ENCODE data around the gene ANKH.

DNA sequence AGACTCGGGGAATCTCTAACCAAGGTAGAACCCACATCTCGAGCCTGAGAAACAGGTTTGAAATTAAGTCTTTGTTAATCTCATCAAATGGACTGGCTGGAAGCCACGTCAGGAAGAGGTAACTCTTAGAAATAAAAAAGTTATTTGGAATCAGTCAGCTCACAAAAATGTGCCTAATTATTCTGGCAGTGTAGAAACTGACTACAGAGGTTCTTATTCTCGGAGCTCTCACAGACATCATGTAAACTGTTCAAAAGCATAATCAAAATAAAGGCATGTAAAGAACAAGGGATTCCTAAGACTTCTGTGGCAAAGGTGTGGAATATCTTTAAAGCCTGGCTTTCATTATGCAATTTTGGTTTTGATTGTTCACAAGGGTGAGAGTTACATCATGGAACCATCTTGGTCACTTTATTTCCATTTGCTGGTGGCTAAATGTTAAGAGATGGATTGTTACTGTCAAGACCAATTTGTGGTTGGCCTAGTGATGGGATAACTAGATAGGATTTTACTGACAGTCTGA is 121.9 kb downstream of the ANKH start:
- TF ChIP-seq, protein P1, sequence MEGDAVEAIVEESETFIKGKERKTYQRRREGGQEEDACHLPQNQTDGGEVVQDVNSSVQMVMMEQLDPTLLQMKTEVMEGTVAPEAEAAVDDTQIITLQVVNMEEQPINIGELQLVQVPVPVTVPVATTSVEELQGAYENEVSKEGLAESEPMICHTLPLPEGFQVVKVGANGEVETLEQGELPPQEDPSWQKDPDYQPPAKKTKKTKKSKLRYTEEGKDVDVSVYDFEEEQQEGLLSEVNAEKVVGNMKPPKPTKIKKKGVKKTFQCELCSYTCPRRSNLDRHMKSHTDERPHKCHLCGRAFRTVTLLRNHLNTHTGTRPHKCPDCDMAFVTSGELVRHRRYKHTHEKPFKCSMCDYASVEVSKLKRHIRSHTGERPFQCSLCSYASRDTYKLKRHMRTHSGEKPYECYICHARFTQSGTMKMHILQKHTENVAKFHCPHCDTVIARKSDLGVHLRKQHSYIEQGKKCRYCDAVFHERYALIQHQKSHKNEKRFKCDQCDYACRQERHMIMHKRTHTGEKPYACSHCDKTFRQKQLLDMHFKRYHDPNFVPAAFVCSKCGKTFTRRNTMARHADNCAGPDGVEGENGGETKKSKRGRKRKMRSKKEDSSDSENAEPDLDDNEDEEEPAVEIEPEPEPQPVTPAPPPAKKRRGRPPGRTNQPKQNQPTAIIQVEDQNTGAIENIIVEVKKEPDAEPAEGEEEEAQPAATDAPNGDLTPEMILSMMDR (IDR thresholded peaks at IDR 0.05; ENCODE audit: poor library complexity, severe bottlenecking), result no peak
- TF ChIP-seq POLR2AphosphoS5 (IDR thresholded peaks at IDR 0.05) (no peak), RAD21 (conservative IDR thresholded peaks at IDR 0.05) (no peak), TAF1 (IDR thresholded peaks at IDR 0.05; ENCODE audit: low read depth) (no peak), EZH2 (IDR thresholded peaks at IDR 0.05; ENCODE audit: borderline replicate concordance, insufficient read depth, low read length, poor library complexity, severe bottlenecking) (no peak), SMC3 (conservative IDR thresholded peaks at IDR 0.05; ENCODE audit: poor library complexity) (no peak)
- TF ChIP-seq, protein P2, sequence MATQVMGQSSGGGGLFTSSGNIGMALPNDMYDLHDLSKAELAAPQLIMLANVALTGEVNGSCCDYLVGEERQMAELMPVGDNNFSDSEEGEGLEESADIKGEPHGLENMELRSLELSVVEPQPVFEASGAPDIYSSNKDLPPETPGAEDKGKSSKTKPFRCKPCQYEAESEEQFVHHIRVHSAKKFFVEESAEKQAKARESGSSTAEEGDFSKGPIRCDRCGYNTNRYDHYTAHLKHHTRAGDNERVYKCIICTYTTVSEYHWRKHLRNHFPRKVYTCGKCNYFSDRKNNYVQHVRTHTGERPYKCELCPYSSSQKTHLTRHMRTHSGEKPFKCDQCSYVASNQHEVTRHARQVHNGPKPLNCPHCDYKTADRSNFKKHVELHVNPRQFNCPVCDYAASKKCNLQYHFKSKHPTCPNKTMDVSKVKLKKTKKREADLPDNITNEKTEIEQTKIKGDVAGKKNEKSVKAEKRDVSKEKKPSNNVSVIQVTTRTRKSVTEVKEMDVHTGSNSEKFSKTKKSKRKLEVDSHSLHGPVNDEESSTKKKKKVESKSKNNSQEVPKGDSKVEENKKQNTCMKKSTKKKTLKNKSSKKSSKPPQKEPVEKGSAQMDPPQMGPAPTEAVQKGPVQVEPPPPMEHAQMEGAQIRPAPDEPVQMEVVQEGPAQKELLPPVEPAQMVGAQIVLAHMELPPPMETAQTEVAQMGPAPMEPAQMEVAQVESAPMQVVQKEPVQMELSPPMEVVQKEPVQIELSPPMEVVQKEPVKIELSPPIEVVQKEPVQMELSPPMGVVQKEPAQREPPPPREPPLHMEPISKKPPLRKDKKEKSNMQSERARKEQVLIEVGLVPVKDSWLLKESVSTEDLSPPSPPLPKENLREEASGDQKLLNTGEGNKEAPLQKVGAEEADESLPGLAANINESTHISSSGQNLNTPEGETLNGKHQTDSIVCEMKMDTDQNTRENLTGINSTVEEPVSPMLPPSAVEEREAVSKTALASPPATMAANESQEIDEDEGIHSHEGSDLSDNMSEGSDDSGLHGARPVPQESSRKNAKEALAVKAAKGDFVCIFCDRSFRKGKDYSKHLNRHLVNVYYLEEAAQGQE (IDR thresholded peaks at IDR 0.05; ENCODE audit: borderline replicate concordance), result no peak

All from neural cell (in vitro differentiated cells).